Loucy (cell line): ENCODE measurements around the gene KLKB1.

Experiments
- EZH2phosphoT487 ChIP-seq: fragments of 200-600 bp; IDR thresholded peaks from 2 replicates; pipeline ENCODE4 v1.6.1; 2018; ENCODE audit warnings: antibody characterized with exemption, mild to moderate bottlenecking, moderate library complexity, borderline replicate concordance
- TF ChIP-seq, protein P1 (sequence below): fragments of 200-600 bp; sonication (generic); conservative IDR thresholded peaks from 2 replicates; pipeline ENCODE4 v1.5.1; 2014; ENCODE audit warnings: mild to moderate bottlenecking, antibody characterized with exemption, low read length

DNA sequence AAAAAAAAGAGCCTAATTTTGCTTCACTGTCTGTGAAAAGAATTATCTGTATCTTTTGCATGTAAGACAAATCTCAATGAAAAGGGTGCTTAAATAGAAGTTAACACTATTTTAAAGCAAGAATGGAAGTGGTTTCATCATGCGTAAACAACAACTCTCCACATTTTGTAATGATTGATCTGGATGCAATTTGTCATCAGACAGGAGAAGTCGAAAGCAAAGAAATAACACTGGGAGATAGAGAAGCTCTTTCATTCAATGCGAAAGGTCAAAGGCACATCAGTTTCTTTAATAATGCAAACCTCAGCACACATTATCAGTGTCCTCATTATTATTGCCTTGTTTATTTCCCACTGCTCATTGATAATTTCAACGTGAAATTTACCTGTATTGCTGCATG, 8.8 kb downstream of the KLKB1 start:
- TF ChIP-seq, protein P1, sequence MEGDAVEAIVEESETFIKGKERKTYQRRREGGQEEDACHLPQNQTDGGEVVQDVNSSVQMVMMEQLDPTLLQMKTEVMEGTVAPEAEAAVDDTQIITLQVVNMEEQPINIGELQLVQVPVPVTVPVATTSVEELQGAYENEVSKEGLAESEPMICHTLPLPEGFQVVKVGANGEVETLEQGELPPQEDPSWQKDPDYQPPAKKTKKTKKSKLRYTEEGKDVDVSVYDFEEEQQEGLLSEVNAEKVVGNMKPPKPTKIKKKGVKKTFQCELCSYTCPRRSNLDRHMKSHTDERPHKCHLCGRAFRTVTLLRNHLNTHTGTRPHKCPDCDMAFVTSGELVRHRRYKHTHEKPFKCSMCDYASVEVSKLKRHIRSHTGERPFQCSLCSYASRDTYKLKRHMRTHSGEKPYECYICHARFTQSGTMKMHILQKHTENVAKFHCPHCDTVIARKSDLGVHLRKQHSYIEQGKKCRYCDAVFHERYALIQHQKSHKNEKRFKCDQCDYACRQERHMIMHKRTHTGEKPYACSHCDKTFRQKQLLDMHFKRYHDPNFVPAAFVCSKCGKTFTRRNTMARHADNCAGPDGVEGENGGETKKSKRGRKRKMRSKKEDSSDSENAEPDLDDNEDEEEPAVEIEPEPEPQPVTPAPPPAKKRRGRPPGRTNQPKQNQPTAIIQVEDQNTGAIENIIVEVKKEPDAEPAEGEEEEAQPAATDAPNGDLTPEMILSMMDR = no peak
- no peak for TF ChIP-seq EZH2phosphoT487
